NOMO-1 (cell line): ENCODE data around the gene EPAS1.
"Not testable (repeated sequence)": the region's sequence is repeated elsewhere in the genome, so short reads cannot be mapped to it uniquely, and the experiment has no call there.

Source experiments
- DNase-seq, 2 experiments: peaks; one replicate each; lab custom pipeline; 2025; ENCODE audit not compliant: unreplicated experiment in 2 of 2; lab: John Stamatoyannopoulos, UW

Gene EPAS1

GRCh38 chr2:46394649-46395510 lies 97.7 kb downstream of the EPAS1 start:
- no peak for DNase-seq

- DNase-seq, result not testable (repeated sequence)
Observed at GRCh38 chr2:46395730-46396129, 98.5 kb downstream of the EPAS1 start.

GRCh38 chr2:46400016-46400415 lies 102.8 kb downstream of the EPAS1 start:
- no peak for DNase-seq

GRCh38 chr2:46402874-46403273 lies 105.7 kb downstream of the EPAS1 start:
- DNase-seq, result no peak

GRCh38 chr2:46404181-46404759 lies 107.1 kb downstream of the EPAS1 start:
- DNase-seq, result no peak

GRCh38 chr2:46407852-46408455 lies 110.7 kb downstream of the EPAS1 start:
- no peak for DNase-seq

GRCh38 chr2:46409756-46410155 lies 112.5 kb downstream of the EPAS1 start:
- no peak for DNase-seq

GRCh38 chr2:46410273-46411244 lies 113.4 kb downstream of the EPAS1 start:
- DNase-seq, result no peak

GRCh38 chr2:46411245-46411641 lies 114.0 kb downstream of the EPAS1 start:
- DNase-seq, result no peak

- DNase-seq, result no peak
Observed at GRCh38 chr2:46411985-46412384, 114.8 kb downstream of the EPAS1 start.

GRCh38 chr2:46413111-46413510 lies 115.9 kb downstream of the EPAS1 start:
- no peak for DNase-seq

GRCh38 chr2:46413631-46414030 lies 116.4 kb downstream of the EPAS1 start:
- no peak for DNase-seq

- DNase-seq, result no peak
Observed at GRCh38 chr2:46414701-46415100, 117.5 kb downstream of the EPAS1 start.

GRCh38 chr2:46416280-46416679 lies 119.1 kb downstream of the EPAS1 start:
- no peak for DNase-seq

- no peak for DNase-seq
Observed at GRCh38 chr2:46416739-46417403, 119.7 kb downstream of the EPAS1 start.

GRCh38 chr2:46420945-46421344 lies 123.7 kb downstream of the EPAS1 start:
- DNase-seq, result no peak

GRCh38 chr2:46421361-46421760 lies 124.2 kb downstream of the EPAS1 start:
- DNase-seq, result no peak

GRCh38 chr2:46422717-46423394 lies 125.6 kb downstream of the EPAS1 start:
- DNase-seq, result peak; percentile 39 to 65

- peak; percentile 30 to 59 for DNase-seq
Observed at GRCh38 chr2:46424937-46425336, 127.7 kb downstream of the EPAS1 start.
